ENCODE results near the gene CARMIL3.
A peak's percentile ranks its signal among the peaks of the same experiment; 100 is the strongest.
"Not testable (repeated sequence)": the region's sequence is repeated elsewhere in the genome, so short reads cannot be mapped to it uniquely, and the experiment has no call there.

CARMIL3 gene, protein sequence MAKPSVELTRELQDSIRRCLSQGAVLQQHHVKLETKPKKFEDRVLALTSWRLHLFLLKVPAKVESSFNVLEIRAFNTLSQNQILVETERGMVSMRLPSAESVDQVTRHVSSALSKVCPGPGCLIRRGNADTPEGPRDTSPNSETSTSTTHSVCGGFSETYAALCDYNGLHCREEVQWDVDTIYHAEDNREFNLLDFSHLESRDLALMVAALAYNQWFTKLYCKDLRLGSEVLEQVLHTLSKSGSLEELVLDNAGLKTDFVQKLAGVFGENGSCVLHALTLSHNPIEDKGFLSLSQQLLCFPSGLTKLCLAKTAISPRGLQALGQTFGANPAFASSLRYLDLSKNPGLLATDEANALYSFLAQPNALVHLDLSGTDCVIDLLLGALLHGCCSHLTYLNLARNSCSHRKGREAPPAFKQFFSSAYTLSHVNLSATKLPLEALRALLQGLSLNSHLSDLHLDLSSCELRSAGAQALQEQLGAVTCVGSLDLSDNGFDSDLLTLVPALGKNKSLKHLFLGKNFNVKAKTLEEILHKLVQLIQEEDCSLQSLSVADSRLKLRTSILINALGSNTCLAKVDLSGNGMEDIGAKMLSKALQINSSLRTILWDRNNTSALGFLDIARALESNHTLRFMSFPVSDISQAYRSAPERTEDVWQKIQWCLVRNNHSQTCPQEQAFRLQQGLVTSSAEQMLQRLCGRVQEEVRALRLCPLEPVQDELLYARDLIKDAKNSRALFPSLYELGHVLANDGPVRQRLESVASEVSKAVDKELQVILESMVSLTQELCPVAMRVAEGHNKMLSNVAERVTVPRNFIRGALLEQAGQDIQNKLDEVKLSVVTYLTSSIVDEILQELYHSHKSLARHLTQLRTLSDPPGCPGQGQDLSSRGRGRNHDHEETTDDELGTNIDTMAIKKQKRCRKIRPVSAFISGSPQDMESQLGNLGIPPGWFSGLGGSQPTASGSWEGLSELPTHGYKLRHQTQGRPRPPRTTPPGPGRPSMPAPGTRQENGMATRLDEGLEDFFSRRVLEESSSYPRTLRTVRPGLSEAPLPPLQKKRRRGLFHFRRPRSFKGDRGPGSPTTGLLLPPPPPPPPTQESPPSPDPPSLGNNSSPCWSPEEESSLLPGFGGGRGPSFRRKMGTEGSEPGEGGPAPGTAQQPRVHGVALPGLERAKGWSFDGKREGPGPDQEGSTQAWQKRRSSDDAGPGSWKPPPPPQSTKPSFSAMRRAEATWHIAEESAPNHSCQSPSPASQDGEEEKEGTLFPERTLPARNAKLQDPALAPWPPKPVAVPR (N-terminal part only)

DNA sequence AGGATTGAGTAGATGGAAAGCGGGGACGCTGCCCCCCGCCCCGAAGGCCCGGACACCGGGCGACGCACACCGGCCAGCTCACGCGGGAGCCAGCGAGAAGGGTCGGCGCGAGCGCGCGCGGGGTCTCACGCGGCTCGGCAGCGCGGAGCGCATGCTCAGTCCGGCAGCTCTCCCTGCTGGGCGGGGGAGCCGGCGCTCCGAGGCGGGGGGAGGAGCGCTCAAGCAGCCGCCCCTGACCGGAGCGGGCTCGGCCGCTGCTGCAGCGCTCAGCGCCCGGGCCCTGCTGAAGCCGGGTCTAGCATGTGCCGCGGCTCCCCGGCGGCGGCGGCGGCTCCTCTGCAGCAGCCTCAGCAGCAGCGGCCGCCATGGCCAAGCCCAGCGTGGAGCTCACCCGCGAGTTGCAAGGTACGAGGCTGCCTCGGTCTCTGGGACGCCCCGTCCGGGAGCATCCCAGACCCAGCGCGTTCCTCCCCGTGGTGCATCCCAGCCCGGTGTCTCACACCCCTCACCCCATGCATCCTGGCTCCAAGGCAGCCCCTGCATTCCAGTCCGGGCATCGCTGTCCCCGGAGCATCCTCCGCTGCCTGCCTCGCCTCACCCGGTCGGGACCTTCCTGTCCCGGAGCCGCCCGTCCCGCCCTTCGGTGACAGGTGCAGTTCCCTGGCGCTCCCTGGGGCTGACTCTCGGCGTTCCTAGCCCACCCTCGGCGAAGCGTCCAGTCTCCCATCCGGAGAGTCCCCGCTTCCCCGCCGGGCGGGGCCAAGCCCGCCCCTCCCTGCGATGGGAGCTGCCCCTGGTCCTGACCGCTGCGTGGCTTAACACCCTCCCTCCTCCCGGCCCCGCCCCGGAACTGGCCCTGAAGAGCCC is at the start of gene CARMIL3:
Gene CARMIL3 (plus strand): TSS at position 221 of the 867 bp plus-strand sequence. CDS start 145 bp downstream, at position 366.
- DNase-seq, result peak; percentile 68

DNA sequence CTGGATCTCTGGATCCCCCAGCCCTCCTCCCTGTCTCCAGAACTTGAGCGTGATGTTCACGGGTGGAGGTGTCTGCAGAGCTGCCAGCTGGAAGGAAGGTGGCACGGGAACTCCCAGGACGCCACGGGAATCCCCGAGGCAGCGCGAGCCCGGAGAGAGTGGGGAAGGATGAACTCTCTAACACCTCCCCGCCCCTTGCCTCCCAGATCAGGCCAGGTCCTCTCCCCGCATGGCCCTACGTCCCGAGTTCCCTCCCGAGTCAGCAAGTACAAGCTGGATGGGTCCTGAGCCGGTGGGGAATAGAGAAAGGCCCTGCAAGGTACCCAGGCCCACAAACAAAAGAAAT is 45.4 kb upstream of the CARMIL3 start:
- DNase-seq, result not testable (repeated sequence)

DNA sequence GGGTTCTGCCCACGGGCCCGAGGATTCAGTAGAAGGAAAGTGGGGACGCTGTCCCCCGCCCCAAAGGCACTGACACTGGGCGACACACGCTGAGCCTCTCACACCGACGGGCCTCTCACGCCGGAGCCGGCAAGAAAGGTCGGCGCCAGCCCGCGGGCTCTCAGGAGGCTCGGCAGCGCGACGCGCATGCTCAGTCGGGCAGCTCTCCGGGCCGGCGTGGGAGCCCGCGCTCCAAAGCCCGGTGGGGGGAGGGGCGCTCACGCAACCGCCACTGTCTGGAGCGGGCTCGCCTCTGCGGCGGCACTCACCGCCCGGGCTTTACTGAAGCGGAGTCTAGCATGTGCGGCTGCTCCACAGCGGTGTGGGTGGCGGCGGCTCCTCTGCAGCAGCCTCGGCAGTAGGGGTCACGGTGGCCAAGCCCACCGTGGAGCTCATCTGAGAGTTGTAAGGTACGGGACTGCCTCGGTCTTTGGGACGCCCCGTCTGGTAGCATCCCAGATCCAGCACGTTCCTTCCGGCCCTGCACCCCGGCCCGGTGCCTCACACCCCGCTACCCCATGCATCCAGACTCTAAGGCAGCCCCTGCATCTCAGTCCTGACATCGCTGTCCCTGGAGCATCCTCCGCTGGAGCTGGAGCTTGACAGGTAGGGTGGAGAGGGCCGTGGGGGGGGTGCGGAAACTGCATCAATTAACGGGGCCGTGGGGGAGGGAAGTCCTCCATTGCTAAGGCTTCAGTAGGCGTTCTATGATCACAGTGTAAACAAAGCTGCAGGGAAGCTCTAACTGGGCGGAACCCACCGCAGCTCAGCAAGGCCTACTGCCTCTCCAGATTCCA is 44.8 kb upstream of the CARMIL3 start:
- DNase-seq, result peak; percentile 66

DNA sequence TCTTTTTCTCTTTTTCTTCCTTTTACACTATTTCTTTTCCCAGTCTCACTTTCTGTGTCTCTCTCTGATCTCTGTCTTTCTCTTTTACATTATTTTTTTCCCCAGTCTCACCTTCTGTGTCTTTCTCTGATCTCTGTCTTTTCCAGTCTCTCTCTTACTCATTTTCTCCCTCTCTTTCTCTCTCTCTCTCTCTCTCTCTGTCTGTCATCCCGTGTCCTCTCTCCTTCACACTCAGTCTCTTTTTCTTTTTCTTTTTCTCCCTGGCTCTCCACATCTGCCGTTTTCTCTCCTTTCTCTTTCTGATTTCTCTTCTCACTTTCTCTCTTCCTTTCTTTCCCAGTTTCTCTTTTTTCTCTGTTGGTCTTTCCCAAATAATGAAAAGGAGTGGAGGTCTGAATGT is 40.8 kb upstream of the CARMIL3 start:
- no peak for DNase-seq

DNA sequence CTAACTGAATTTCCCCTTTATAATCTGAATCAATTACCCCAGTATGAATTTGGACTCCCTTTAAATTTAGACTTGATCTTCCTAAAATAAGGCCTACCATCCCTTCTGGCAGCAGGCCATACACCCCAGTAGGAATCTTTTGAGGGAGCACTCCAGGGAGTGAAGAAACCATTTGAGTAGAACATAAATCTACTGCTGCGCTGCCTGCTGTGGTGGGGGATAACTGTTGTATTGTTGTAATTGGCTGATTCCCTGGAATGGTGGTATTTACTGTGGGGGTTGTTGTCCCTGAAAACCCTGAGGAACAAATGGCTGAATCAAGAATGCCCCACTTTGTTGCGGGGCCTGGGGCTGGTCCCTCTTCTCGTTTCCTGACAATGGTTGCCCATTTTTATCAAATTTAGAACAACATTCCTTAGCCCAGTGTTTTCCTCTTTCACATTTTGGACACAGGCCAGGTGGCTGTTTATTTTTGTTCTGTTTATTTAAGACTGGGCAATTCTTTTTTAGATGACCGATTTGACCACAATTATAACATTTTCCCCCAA is 39.0 kb upstream of the CARMIL3 start:
- not testable (repeated sequence) for DNase-seq

DNA sequence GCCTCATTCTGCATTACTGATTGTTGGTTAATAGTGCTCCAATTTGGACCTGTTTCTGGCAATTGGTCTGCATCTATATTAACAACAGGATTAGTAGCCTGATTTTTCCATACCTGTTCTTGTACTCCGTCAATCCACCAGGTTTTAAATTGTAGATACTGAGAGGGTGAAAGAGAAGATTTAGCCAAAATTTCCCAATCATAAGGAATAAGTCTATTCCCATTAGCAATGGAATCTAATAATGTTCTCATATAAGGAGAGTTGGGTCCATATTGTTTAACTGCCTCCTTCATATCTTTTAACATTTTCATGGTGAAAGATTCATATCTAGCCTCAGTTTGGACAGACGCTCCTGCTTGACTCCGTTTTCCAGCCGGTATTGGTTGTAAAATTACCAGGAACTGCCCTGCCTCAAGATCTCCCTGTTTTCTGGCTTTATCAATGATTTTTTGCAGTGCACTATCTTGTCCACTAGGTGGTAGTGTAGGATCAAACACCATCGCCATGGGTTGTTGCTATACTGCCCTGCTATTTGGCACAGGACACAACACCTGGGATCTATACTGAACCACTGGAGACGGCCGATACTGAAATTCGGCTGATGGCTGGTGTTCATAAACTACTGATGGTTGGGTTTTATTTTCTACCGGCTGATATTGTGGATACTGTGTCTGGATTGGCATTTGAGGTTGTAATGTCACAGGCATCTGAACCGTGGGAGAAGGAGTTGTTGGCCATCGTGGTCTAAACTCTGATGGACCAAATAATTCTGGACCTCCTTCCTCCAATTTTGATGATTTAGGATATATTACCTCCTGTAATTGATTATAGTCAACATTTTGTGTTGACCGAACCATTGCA is 37.9 kb upstream of the CARMIL3 start:
- DNase-seq, result peak; percentile 29

DNA sequence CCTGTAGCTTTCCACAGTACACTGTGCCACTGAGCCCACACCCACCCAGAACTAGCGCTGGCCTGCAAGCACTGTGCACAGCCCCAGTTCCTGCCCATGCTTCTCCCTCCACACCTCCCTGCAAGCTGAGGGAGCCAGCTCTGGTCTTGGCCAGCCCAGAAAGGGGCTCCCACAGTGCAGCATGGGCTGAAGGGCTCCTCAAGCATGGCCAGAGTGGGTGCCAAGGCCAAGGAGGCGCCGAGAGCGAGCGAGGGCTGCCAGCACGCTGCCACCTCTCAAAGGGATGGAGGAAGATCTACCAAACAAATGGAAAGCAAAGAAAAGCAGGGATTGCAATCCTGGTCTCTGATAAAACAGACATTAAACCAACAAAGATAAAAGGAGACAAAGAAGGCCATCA is 36.1 kb upstream of the CARMIL3 start:
- not testable (repeated sequence) for DNase-seq

DNA sequence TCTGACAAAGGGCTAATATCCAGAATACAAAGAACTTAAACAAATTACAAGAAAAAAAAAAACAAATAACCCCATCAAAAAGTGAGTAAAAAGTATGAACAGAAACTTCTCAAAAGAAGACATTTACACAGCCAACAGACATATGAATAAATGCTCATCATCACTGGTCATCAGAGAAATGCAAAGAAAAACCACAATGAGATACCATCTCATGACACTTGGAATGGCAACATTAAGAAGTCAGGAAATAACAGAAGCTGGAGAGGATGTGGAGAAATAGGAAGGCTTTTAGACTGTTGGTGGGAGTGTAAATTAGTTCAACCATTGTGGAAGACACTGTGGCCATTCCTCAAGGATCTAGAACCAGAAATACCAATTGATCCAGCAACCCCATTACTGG is 32.8 kb upstream of the CARMIL3 start:
- DNase-seq, result not testable (repeated sequence)

DNA sequence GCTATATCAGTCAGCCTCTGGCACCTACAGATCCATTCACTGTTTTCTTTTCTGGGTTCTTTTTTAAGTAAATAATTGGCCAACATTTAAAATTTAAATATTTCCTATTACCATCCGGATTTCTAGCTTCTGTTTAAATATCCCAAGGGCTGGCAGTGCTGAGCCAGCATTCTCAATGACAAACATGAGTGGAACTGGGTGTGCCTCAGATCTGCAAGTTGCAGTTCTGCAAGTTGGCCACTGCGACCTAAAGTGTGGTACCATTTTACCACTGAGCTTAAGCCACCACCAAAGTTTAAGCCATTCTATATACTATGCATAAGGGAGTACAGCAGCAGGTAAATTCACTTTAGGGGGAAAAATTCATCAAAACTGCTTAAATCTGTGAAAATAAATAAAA is 31.9 kb upstream of the CARMIL3 start:
- DNase-seq, result not testable (repeated sequence)

DNA sequence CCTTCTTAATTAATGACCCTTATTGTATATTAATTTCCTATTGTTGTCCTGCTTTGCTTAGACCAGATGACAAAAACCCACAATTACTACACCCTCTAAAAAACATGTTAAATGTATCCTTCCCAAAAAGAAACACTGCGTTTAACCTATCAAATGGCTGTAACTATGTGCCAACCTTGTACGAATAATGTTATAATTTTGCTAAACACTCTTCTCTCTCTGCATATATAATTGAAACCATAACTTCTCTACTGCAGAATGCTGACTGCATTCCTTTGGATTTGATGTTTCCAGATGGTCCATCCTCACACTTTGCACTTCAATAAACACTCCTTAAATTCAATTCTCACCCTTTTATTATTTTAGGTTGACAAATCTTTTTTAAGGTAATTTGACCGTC is 31.3 kb upstream of the CARMIL3 start:
- DNase-seq, result not testable (repeated sequence)

DNA sequence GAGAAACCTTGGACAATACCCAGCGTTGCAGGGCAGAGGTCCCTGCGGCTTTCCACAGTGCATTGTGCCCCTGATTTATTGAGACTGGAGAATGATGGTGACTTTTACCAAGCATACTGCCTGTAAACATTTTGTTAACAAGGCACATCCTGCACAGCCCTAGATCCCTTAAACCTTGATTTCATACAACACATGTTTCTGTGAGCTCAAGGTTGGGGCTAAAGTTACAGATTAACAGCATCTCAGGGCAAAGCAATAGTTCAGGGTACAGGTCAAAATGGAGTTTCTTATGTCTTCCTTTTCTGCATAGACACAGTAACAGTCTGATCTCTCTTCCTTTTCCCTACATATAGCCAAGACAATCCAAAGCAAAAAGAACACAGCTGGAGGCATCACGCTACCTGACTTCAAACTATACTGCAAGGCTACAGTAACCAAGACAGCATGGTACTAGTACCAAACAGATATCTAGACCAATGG is 26.8 kb upstream of the CARMIL3 start:
- not testable (repeated sequence) for DNase-seq

DNA sequence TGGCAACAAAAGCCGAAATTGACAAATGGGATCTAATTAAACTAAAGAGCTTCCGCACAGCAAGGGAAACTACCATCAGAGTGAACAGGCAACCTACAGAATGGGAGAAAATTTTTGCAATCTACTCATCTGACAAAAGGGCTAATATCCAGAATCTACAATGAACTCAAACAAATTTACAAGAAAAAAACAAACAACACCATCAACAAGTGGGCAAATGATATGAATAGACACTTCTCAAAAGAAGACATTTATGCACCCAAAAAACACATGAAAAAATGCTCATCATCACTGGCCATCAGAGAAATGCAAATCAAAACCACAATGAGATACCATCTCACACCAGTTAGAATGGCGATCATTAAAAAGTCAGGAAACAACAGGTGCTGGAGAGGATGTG is 22.1 kb upstream of the CARMIL3 start:
- not testable (repeated sequence) for DNase-seq

DNA sequence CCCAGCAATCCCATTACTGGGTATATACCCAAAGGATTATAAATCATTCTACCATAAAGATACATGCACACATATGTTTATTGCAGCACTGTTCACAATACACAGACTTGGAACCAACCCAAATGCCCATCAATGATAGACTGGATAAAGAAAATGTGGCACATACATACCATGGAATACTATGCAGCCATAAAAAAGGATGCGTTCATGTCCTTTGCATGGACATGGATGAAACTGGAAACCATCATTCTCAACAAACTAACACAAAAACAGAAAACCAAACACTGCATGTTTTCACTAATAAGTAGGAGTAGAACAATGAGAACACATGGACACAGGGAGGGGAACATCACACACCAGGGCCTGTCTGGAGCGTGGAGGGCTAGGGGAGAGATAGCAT is 20.5 kb upstream of the CARMIL3 start:
- DNase-seq, result not testable (repeated sequence)

DNA sequence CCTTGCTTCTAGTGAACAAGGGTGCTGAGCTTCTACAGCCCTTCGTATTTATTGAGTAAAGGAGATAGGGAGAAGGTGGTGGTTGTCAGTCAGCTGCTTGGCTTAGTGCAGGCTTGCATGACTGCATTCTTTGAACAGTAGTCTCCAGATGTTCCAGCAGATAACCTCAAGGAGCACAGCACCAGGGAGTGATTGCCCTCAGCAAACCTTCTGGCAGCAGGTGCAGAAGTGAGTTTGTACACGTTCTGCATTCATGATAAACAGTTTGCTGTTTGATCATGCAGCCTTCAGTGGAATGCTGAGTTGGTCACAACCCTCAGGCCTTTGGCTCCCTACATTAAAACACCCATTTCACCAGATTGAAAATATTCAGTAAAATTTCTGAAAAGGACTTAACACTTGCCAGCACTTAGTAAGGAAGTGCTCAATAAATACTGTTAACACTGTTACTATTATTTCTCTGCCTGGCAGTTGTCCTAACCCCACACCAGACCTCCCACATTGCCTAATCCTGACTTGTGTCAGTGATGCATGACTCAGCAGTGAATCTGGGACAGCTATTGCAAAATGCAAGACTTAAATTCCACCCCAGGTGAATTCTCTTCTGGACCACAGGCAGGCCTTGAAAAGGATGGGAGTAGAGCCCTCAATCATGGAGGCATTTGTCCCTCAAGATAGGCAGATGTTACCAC is 18.9 kb upstream of the CARMIL3 start:
- no peak for DNase-seq

DNA sequence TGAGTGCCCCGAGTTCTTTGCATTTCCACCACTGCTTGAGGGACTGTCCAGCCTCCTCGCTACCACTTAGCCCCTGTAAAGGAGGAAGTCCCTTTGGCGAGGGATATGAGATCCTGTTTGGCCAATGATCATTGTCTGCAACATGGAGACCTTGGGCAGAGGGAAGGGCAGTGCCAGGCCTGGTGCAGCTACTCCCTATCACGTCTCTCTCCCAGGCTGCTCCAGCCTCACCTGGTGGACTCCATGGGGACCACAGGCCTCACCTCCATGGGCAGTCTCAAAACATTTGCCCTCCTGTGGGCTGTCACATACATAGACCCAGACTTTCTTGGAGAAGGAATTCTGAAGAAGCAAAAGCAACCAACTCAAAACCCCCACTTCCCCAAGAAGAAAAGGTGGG is 16.0 kb upstream of the CARMIL3 start:
- DNase-seq, result not testable (repeated sequence)

DNA sequence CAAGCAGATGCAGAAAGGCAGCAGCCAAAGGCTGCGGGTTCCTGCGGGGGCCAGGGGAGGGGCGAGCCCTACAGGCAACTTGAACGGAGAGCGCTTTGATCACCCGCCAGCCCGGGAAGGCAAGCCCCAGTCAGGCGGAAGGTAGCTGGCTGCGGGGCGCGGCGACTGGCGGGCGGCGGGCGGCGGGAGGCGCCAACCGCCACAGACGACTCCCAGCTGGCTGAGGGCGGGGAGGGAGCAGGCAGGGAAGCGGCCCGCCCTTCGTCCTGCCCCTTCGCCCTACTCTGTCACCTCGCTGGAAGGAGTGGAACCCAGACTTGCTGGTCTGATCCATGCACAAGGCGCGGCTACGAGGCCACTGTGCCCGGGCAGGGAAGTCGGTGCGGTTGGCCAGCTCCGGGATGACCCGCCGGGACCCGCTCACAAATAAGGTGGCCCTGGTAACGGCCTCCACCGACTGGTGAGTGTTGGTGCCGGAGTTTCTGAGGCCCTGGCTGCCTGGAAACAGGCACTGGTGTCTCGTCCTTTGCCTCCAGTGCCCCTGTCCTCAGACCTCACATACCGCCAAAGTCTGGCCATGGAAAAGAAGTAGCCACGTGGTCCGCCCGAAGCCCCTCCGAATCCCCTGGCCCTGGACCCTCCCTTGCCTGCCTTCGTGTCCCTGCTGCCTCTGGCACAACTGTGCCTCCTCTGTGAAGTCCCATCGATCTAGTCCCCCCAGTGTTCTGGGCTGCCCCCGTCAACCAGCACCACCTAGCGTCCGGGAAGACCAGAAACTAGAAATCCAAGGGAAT is 15.4 kb upstream of the CARMIL3 start:
- peak; percentile 63 for DNase-seq

DNA sequence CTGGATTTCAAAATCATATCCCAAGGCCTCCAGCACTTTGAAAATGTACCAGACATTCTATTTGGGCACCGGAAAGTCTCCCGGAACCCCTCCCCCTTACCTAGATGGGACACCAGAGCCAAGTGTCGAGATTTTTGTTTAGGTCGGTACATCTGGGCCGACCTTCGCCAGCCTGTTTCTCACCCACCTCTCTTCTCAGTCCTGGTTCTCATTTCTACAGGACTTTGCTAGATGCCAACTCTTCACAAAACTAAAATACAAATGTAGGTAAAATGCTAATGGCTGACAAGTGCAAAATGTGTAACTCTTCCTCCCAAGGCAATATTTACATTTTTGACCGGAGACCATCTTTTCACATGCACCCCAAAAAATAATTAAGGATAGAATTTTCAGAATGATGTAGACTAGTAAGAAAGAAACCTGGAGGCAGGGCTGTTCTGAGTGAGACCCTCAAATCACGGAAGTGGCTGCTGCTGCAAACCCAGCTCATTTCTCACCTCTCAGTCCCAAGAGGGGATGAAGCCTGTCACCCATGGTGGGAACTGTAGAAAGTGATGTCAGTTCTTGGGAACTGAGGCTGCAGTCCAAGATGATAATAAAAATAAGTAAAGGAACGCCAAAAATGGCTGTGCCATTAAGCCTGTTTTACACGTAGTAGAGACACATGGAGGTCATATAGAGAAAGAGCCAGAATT is 14.7 kb upstream of the CARMIL3 start:
- not testable (repeated sequence) for DNase-seq
